GM18519 (cell line): ENCODE measurements around the gene NRXN3.

ENCODE experiments used
- ATAC-seq: cut with Tn5 transposase; IDR thresholded peaks from one replicate; pipeline ENCODE4 v1.9.1; 2021; ENCODE audit warnings: mild to moderate bottlenecking, moderate library complexity; ENCODE audit not compliant: unreplicated experiment, low FRiP score

NRXN3 gene

DNA sequence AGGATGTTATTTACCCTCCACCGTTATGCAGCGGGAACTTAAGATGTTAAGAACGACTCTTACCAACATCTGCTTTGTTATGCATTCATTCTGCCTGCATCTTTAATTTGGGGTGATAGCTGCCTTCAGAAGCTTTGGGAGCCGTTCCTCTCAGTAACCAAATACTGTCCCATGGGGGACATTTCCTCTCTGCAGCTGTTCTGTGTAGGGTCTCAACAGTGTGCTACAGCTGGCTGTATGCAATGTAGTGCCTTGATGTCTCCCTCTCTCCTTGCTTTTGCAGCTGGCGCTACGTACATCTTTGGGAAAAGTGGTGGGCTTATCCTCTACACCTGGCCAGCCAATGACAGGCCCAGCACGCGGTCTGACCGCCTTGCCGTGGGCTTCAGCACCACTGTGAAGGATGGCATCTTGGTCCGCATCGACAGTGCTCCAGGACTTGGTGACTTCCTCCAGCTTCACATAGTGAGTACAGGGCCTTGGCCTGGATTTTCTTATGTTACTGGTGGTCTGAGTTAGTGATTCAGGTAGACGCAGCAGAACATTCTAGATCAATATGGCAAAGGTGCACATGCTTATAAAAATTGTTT, 1296.9 kb downstream of the NRXN3 start:
- ATAC-seq: no peak

GRCh38 chr14:79467835-79468234, 1297.7 kb downstream of the NRXN3 start:
- ATAC-seq: no peak

- ATAC-seq: no peak
Observed at GRCh38 chr14:79468486-79468885, 1298.3 kb downstream of the NRXN3 start.

GRCh38 chr14:79473651-79474050, 1303.5 kb downstream of the NRXN3 start:
- ATAC-seq: no peak

DNA sequence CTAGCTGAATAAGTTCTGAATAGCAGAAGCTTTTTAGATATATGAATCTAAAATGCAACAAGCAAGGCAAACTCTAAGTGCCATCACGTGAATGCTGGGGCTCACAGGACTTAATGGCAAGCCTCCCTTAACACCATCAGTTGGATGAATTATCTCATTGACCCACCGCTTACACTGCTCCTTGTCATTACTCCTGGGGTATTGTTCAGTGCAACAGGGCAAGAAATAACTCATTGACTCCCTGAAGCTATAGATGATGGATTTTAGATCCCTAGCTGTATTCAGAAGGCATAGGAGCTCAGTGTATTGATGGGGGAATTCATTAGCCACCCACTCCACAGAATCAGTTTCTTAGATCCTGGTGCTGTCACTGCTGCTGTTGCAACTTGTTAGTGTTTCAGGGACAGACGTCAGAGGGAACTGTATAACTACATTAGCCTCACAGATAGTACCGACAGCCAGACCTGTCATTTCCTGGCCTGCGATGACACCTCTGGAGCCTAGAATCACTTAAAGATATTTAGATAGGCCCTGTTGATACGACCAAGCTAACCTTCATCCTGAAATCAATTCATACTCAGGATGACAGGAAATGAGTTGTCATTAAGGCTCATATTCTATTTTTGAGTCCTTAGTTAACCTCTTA, 1305.8 kb downstream of the NRXN3 start:
- ATAC-seq: no peak

DNA sequence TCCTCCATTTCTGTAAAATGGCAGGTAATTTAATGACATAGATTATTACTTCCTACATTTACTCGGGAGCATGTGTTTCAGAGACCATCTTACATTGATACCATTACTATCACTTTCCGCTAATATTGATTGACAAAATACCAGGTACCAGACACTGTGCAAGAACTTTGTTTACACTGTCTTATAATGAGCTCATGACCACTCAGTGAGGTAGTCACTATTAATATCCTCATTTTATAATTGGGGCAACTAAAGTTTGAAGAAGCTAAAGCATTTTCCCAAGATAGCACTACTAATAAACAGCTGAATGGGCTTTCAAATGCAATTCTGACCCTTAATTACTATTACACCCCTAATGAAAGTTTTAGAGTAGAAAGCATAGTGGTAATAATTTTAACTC, 1306.4 kb downstream of the NRXN3 start:
- ATAC-seq: no peak

DNA sequence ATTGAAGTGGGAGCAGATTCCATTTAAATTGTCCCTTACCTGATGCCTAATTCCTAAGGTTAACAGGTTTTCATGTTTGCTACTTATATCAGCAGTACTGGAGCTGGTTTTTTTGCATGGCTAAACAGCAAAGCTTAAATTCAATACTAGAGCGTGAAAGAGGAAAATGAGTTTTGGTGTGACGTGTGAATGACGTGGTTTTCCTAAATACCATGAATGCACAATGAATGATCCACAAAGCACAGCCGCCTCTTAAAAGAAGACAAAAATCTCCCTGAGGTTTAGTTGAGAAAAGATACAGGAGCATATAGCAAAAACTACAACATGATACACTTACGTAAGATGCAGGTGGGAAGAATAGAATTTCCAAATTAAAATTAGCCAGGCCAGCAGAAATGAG, 1310.0 kb downstream of the NRXN3 start:
- ATAC-seq: no peak

GRCh38 chr14:79482825-79483224, 1312.7 kb downstream of the NRXN3 start:
- ATAC-seq: no peak

DNA sequence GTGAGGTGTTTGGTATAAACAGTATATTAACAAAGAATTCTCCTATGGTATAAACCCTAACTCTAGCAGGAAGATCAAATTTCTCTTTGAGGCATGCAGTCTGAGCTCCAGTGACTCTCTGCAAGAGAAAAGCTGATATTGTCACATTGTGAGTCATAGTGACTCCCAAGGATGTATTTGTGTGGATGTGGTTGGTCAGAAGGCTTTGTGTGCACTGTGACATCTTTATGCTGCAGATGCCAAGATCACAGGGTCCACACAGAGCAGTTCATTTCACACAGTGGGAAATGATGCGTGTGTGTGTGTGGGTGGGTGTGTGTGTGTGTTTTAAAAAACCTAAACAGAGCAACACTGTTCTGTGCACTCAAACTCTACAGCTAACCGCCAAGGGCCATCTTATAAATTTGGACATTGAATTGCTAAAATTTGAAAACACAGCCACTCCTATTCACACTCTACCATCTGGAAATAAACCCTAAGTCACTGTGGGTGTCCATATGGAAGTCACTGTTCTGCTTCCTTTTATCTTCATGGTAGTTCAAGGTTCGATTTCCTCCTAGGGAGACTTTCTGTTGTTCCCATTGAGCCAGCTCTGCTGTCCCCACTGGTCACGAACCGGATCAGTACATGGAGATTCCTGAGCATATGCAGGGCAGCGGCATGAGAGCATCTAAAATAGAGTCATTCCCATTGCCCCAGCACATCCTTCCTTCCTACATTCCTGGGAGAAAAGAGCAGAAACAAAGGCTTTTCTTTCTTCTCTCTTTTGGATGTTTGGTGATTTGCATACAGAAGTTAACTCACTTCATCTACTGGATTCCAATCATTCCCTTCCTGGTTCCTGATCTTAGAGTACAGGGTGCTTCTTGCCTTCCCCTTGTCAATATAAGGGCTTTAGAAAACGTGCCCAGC, 1313.6 kb downstream of the NRXN3 start:
- no peak for ATAC-seq

- ATAC-seq: no peak
Observed at GRCh38 chr14:79487632-79488031, 1317.5 kb downstream of the NRXN3 start.

GRCh38 chr14:79491161-79491560, 1321.0 kb downstream of the NRXN3 start:
- no peak for ATAC-seq

DNA sequence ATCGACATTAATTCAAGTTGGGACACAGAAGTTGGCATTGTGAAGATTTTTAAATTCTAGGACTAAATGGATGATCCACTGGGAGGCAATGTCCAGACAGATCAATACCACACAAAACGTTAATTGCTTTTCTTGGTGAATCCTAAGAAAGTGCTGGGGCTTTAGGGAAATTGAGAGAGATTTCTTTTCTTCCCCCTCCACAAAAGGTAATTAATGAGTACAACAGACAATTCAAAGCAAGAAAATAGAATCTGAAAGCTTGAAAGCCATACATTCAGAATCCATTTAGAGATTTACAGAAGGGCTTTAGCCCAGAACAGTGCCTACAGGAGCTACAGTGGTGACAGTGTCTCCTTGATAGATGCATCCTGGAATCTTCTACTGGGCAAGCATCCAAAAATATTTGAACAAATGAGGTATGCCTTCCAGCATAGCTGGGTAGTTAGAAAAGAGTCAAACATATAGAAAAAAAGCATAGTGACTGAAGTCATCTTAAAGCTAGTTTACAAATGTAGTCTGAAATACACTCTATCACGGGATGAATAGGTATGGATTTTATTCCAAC, 1323.0 kb downstream of the NRXN3 start:
- no peak for ATAC-seq

- ATAC-seq: no peak
Observed at GRCh38 chr14:79496701-79497100, 1326.5 kb downstream of the NRXN3 start.

GRCh38 chr14:79500489-79500888, 1330.3 kb downstream of the NRXN3 start:
- ATAC-seq: no peak

DNA sequence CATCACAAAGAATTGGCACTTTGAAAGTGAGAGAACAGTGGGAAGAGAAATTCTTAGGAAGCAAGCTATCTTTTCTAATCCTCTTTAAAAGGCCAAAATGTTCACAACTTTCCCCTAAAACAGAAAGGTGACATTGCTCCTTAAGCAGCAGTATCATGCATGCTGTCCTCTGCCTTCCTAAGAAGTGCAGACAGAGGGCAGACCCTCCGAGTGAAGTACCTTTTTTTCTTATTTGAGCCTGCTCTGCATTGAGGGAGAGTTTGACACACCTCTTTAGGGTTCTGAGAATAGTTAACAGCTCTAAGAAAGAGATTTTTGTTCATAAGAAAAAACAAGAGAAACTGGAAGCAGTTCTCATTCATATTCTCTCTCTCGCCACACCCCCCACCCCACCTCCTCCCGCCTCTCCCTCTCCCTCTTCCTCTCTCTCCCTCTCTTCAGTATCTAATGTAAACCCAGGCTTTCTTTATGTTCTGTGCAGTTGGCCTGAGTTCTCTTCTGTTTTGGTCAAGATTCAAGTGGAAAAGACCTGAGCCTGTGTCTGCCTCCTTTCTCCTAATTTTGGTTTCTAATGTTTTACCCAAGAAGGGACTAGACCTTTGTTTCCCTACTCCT, 1332.1 kb downstream of the NRXN3 start:
- no peak for ATAC-seq

DNA sequence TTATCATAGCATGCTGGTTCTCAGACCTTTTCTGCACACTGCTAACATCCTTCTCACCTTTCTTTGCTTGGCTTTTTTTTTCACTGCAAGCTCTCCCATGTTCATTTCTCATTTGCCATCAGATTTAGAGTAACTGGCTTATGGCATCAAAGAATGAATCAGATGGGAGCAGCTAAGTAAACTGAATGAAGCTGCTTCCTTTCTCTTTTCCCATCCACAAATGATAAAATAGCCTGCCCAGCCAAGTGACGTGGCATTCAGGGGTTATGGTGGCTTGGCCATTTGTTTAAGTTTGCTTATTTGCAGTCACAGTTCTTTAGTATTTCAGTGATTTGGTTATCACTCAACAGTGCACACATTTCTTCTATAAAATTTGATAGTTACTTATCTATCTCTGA, 1332.6 kb downstream of the NRXN3 start:
- no peak for ATAC-seq

DNA sequence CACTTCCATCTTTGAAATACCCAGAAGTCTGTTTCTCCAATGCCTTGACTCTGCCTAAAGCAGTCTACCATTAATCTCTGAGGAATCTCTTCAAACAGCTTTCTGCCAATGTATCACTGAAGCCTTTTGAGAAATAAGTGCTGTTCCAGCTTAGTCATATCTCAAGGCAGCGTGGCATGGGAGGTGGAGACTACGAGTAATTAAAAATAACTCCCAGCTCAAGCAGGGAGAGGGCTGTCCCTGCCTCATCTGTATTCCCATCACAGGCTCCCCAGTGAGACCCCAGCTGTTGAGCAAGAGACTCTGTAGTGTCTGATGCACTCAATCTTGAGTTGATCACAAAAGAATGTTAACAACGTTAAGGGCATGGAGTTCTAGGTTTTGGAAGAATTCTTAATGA, 1340.5 kb downstream of the NRXN3 start:
- no peak for ATAC-seq

- no peak for ATAC-seq
Observed at GRCh38 chr14:79511146-79511545, 1341.0 kb downstream of the NRXN3 start.

GRCh38 chr14:79513446-79513845, 1343.3 kb downstream of the NRXN3 start:
- ATAC-seq: no peak

- ATAC-seq: no peak
Observed at GRCh38 chr14:79514700-79515099, 1344.5 kb downstream of the NRXN3 start.

DNA sequence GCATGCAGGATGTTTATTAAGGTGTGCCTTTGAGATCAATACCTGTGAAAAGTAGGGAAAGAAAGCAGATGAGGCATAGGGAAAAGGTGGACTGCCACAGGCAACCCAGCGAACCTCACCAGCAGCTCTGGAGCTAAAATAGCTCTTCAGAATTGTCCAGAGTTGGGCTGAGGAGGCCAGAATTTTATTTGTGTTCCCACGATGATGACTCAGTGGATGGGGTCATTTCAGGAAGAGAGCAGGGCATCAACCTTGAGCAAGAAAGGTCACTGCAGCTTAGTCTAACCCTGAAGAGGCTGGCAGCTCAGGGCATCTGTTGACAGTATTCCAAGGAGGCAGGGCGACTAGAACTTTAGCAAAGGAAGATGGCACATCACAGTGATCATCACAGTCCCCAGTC, 1345.0 kb downstream of the NRXN3 start:
- no peak for ATAC-seq
